Testis (tissue), 3 donors: ENCODE results near the gene SDHA. TPM values are rescaled to one million over a fixed set of nuclear protein-coding genes. Genes with fewer than 3 reads are reported as not detected.
"Not testable (repeated sequence)": the region's sequence is repeated elsewhere in the genome, so short reads cannot be mapped to it uniquely, and the experiment has no call there.

Source experiments
- DNase-seq: peaks from one replicate; pipeline ENCODE4 v3.0.0-alpha.2; 2019
- H3K27ac ChIP-seq, 2 donors: fragments of 200-600 bp; sonication (generic); one replicate each; pipeline ENCODE4 v1.5.1; 2019
- H3K27me3 ChIP-seq: fragments of 200-600 bp; sonication (generic); one replicate; pipeline ENCODE4 v1.5.1; 2019
- H3K36me3 ChIP-seq: fragments of 200-600 bp; sonication (generic); one replicate; pipeline ENCODE4 v1.5.1; 2017; ENCODE audit warnings: low read depth; ENCODE audit errors: missing control alignments
- H3K4me1 ChIP-seq: fragments of 200-600 bp; sonication (generic); one replicate; pipeline ENCODE4 v1.5.1; 2019
- H3K4me3 ChIP-seq, 2 donors: fragments of 200-600 bp; sonication (generic); one replicate each; pipeline ENCODE4 v1.5.1; 2017 to 2019
- H3K9me3 ChIP-seq: fragments of 200-600 bp; sonication (generic); one replicate; pipeline ENCODE4 v1.5.1; 2017
- CTCF ChIP-seq, 3 experiments: fragments of 450-650 bp in 2 of 3; fragments of 200-600 bp in 1 of 3; sonication (generic) in 1 of 3; IDR thresholded peaks; one replicate each; pipeline ENCODE4 v1.5.1; 2016 to 2019; ENCODE audit warnings: antibody characterized with exemption in 3 of 3, mild to moderate bottlenecking in 2 of 3, moderate library complexity in 1 of 3
- POLR2A ChIP-seq: fragments of 450-650 bp; IDR thresholded peaks from one replicate; pipeline ENCODE4 v1.6.1; 2017; ENCODE audit warnings: antibody characterized with exemption, mild to moderate bottlenecking, moderate library complexity
- WGBS, 2 donors: methylation state at CpG; one replicate each; pipeline ENCODE4 v1.1.5; 2018; 5-methylcytosine and 5-hydroxymethylcytosine counted together
- intact Hi-C: fragments of 100-400 bp; cut with DNase I; formaldehyde crosslinking; loops from one replicate; pipeline ENCODE4 v1.15.1; 2023; ENCODE audit warnings: low total_unique reads
- polyA plus RNA-seq: library from polyadenylated mRNA; stranded (reverse); fragments of 350-450 nt; fragmentation: Illumina TruSeq; extraction: RNeasy Lipid Tissue Mini Kit (QIAGEN cat#74804); gene quantifications from one replicate; pipeline ENCODE4 v1.2.3, GENCODE V29; 2014; ENCODE audit warnings: low read depth, low replicate concordance; ENCODE audit not compliant: insufficient read depth
- total RNA-seq, 2 donors: library from RNA; depleted of rRNA; stranded (reverse); fragments of >200 nt; gene quantifications; one replicate each; pipeline ENCODE4 v1.2.3, GENCODE V29; 2016

SDHA gene
- total and polyA plus RNA-seq, 3 donors from 2014 or later, result 96.9 to 195 (median 107) TPM

GRCh38 chr5:228886-229285 lies 10.8 kb downstream of the SDHA start:
- H3K36me3 ChIP-seq, result no peaks in the 10 kb centered on the region
- H3K4me3 ChIP-seq, result no peak overlapping the region
- H3K27me3 ChIP-seq, result no peaks in the 10 kb centered on the region
- intact Hi-C loops, result no loop called here
- H3K9me3 ChIP-seq, result no peaks in the 10 kb centered on the region
- no peak overlapping the region for H3K27ac ChIP-seq
- DNase-seq, result no peak
- 95% methylated on average over 3 of the region's 3 CpGs for WGBS, 2 donors
- TF ChIP-seq POLR2A (no peak), CTCF (IDR thresholded peaks at IDR 0.05) (no peak)
- H3K4me1 ChIP-seq, result no peaks in the 10 kb centered on the region

DNA sequence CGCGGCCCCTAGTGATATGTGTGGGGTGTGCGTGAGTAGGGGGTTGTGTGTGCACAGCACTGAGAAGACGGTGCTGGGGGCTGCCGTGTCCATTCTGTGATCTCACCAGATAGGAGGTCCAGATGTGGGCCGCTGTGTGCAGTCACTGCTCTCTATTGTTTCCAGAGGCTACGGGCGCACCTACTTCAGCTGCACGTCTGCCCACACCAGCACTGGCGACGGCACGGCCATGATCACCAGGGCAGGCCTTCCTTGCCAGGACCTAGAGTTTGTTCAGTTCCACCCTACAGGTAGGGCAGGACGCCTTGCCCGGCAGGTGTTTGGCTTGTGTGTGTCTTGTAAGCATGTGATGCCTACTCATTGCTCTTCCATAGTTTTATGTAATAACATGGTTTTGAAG lies 12.6 kb downstream of the SDHA start:
- H3K36me3 ChIP-seq, result no peaks in the 10 kb centered on the region
- DNase-seq, result no peak
- H3K4me3 ChIP-seq, result no peak overlapping the region
- no peaks in the 10 kb centered on the region for H3K27me3 ChIP-seq
- no peaks in the 10 kb centered on the region for H3K9me3 ChIP-seq
- intact Hi-C loops, result no loop called here
- TF ChIP-seq POLR2A (no peak), CTCF (IDR thresholded peaks at IDR 0.05) (no peak)
- 92 to 95% methylated on average over 12 to 14 of the region's 14 CpGs for WGBS, 2 donors
- no peak overlapping the region for H3K27ac ChIP-seq
- no peaks in the 10 kb centered on the region for H3K4me1 ChIP-seq

GRCh38 chr5:231661-232060 lies 13.5 kb downstream of the SDHA start:
- Histone ChIP-seq H3K27ac (no peak overlapping the region), H3K36me3 (no peaks in the 10 kb centered on the region), H3K27me3 (no peaks in the 10 kb centered on the region), H3K4me3 (no peak overlapping the region), H3K9me3 (no peaks in the 10 kb centered on the region), H3K4me1 (no peaks in the 10 kb centered on the region)
- no peak for DNase-seq
- TF ChIP-seq CTCF (IDR thresholded peaks at IDR 0.05), result no peak
- no peak for TF ChIP-seq POLR2A
- 92 to 95% methylated on average over 13 of the region's 13 CpGs for WGBS, 2 donors
- intact Hi-C loops, result no loop called here

DNA sequence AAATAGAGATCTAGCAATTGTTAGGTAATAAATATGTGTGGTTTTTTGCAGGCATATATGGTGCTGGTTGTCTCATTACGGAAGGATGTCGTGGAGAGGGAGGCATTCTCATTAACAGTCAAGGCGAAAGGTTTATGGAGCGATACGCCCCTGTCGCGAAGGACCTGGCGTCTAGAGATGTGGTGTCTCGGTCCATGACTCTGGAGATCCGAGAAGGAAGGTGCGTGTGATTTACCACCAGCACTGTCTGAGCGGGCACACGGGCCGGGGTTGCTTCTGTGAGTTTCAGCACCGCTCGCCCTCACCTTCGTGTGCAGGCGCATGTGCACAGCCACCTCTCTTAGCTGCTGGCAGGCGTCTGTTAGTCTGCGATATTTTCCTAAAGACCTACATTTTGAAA lies 15.3 kb downstream of the SDHA start:
- DNase-seq, H3K9me3 ChIP-seq, intact Hi-C loops, H3K4me3 ChIP-seq, H3K27ac ChIP-seq, H3K27me3 ChIP-seq, H3K36me3 ChIP-seq, H3K4me1 ChIP-seq: not testable (repeated sequence)
- 95 to 96% methylated on average over 20 of the region's 20 CpGs for WGBS, 2 donors

- no peaks in the 10 kb centered on the region for H3K9me3 ChIP-seq
- no peaks in the 10 kb centered on the region for H3K27me3 ChIP-seq
- intact Hi-C loops, result no loop called here
- no peaks in the 10 kb centered on the region for H3K4me1 ChIP-seq
- DNase-seq, result no peak
- TF ChIP-seq CTCF (IDR thresholded peaks at IDR 0.05), result no peak
- no peak for TF ChIP-seq POLR2A
- H3K4me3 ChIP-seq, result no peak overlapping the region
- 92 to 94% methylated on average over 8 of the region's 8 CpGs for WGBS, 2 donors
- no peak overlapping the region for H3K27ac ChIP-seq
- no peaks in the 10 kb centered on the region for H3K36me3 ChIP-seq
Measured at GRCh38 chr5:234450-234849, 16.3 kb downstream of the SDHA start.

GRCh38 chr5:235527-235926 lies 17.4 kb downstream of the SDHA start:
- H3K36me3 ChIP-seq, DNase-seq, intact Hi-C loops, H3K4me3 ChIP-seq, H3K9me3 ChIP-seq, H3K27me3 ChIP-seq, H3K4me1 ChIP-seq, H3K27ac ChIP-seq: not testable (repeated sequence)
- 96% methylated on average over 7 to 9 of the region's 9 CpGs for WGBS, 2 donors

GRCh38 chr5:237931-238330 lies 19.8 kb downstream of the SDHA start:
- H3K27ac ChIP-seq, DNase-seq, intact Hi-C loops, H3K4me1 ChIP-seq, H3K9me3 ChIP-seq, H3K36me3 ChIP-seq, H3K4me3 ChIP-seq, H3K27me3 ChIP-seq: not testable (repeated sequence)
- WGBS, 2 donors, result 90 to 94% methylated on average over 8 of the region's 8 CpGs

DNA sequence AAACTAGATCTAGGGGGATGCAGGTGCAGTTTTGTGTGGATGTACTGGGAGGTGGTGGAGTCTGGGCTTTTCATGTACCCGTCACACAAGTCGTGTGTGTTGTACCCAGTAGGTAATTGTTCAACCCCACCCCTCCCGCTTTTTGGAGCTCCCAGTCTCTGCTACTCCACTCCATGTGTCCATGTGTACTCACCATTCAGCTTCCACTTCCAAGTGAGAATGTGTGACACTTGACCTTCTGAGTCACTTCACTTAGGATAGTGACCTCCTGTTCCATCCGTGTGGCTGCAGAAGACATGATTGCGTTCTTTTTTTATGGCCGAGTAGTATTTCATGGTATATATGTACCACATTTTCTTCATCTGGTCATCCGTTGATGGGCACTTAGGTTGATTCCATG lies 22.4 kb downstream of the SDHA start:
- 95% methylated on average over 7 of the region's 7 CpGs for WGBS, 2 donors
- H3K27ac ChIP-seq, H3K4me3 ChIP-seq, intact Hi-C loops, DNase-seq, H3K36me3 ChIP-seq, H3K27me3 ChIP-seq, H3K9me3 ChIP-seq, H3K4me1 ChIP-seq: not testable (repeated sequence)
